ENCODE results near the gene COL25A1. TPM values are rescaled to one million over a fixed set of nuclear protein-coding genes. Genes with fewer than 3 reads are reported as not detected.
A peak's percentile ranks its signal among the peaks of the same experiment; 100 is the strongest.

COL25A1 gene
- total RNA-seq, 1 experiment from 2014 or later = 4.2 TPM

GRCh38 chr4:109128589-109128988, 173.9 kb downstream of the COL25A1 start:
- Histone ChIP-seq H2AK5ac (ENCODE audit: insufficient read length, low read length) (no peak overlapping the region), H2AFZ (ENCODE audit: low read length) (no peak overlapping the region), H3K18ac (ENCODE audit: insufficient read length, low read depth, low read length) (no peak overlapping the region), H4K20me1 (ENCODE audit: control insufficient read depth, insufficient read depth, insufficient read length) (no peaks in the 10 kb centered on the region), H3K4me1 (ENCODE audit: insufficient read depth, low read length) (no peaks in the 10 kb centered on the region), H3K14ac (ENCODE audit: insufficient read depth, low read length) (no peak overlapping the region), H3K4me2 (ENCODE audit: insufficient read depth, insufficient read length, low read length) (no peak overlapping the region), H3K56ac (ENCODE audit: insufficient read length, low read depth, low read length) (no peak overlapping the region), H3K79me1 (ENCODE audit: insufficient read depth, low read depth, low read length, poor library complexity, severe bottlenecking) (no peaks in the 10 kb centered on the region), H3K79me2 (ENCODE audit: insufficient read depth, low read length) (no peaks in the 10 kb centered on the region), H3K9me3 (ENCODE audit: control insufficient read depth, low read depth, low read length) (no peaks in the 10 kb centered on the region), H4K8ac (replicated peaks; ENCODE audit: insufficient read length, low read depth, low read length) (no peak overlapping the region), H3K23me2 (ENCODE audit: insufficient read length, low read depth, low read length, poor library complexity, severe bottlenecking) (no peaks in the 10 kb centered on the region), H3K27ac (ENCODE audit: insufficient read length, low read depth, low read length) (no peak overlapping the region), H3K9ac (ENCODE audit: extremely low read depth, insufficient read length, low read length) (no peak overlapping the region), H3K23ac (ENCODE audit: insufficient read length, low read depth, low read length) (no peak overlapping the region), H3K27me3 (ENCODE audit: insufficient read depth, low read length) (no peaks in the 10 kb centered on the region), H2BK12ac (ENCODE audit: insufficient read length, low read depth, low read length) (no peak overlapping the region), H2BK20ac (ENCODE audit: low read depth, low read length, poor library complexity, severe bottlenecking) (no peak overlapping the region), H3T11ph (ENCODE audit: low read length) (no peak overlapping the region), H2BK15ac (ENCODE audit: low read depth, low read length) (no peak overlapping the region), H4K91ac (ENCODE audit: insufficient read length, low read depth, low read length) (no peak overlapping the region), H2BK120ac (ENCODE audit: low read depth, low read length, poor library complexity, severe bottlenecking) (no peak overlapping the region), H2BK5ac (ENCODE audit: insufficient read length, low read length) (no peak overlapping the region), H4K5ac (ENCODE audit: insufficient read length, low read depth, low read length) (no peak overlapping the region), H3K4ac (ENCODE audit: low read depth, low read length) (no peak overlapping the region)
- H3K36me3 Mint-ChIP-seq (ENCODE audit: insufficient read depth in 1 of 3, low read depth in 3 of 3) = no peaks in the 10 kb centered on the region
- H3K27me3 Mint-ChIP-seq (ENCODE audit: low read depth) = no peaks in the 10 kb centered on the region
- no CpG with 5 or more reads among the region's 2 CpGs for WGBS (ENCODE audit: extremely low coverage, insufficient read length, low lambda C conversion rate)
- TF ChIP-seq CTCF (conservative IDR thresholded peaks at IDR 0.05) = no peak
- H3K27ac Mint-ChIP-seq = peak overlapping the region in 1 of 3 experiments; percentile 39; a peak in 2 of 7 replicates
- DNase-seq = no peak
- H3K4me1 Mint-ChIP-seq = peaks cover 11 to 20% of the 10 kb centered on the region in 2 experiments
- no peak overlapping the region for H3K4me3 Mint-ChIP-seq
- no peaks in the 10 kb centered on the region for H3K9me3 Mint-ChIP-seq
